NCI-H1105 (cell line): ENCODE data around the gene ISCU.
A peak's percentile ranks its signal among the peaks of the same experiment; 100 is the strongest.

Source experiments
- DNase-seq: peaks from one replicate; lab custom pipeline; 2025; lab: John Stamatoyannopoulos, UW

The ISCU gene

GRCh38 chr12:108562348-108563135 is at the start of gene ISCU:
ISCU (plus strand) TSS chr12:108562596; CDS start chr12:108562623, 27 bp downstream.
- peak; percentile 96 for DNase-seq

GRCh38 chr12:108514468-108514972 is 47.9 kb upstream of the ISCU start:
- DNase-seq = no peak

- peak; percentile 99 for DNase-seq
Observed at GRCh38 chr12:108514973-108515814, 47.2 kb upstream of the ISCU start, which contains the start of gene FICD. FICD (plus strand) TSS chr12:108515277; CDS start chr12:108516973, 1,696 bp downstream.

- DNase-seq = no peak
Observed at GRCh38 chr12:108515916-108516315, 46.5 kb upstream of the ISCU start.

- DNase-seq = no peak
Observed at GRCh38 chr12:108516511-108517275, 45.7 kb upstream of the ISCU start.

GRCh38 chr12:108517288-108518100 is 44.9 kb upstream of the ISCU start:
- DNase-seq = no peak

GRCh38 chr12:108518101-108518715 is 44.2 kb upstream of the ISCU start:
- DNase-seq = no peak

- no peak for DNase-seq
Observed at GRCh38 chr12:108518716-108519496, 43.5 kb upstream of the ISCU start.

- DNase-seq = no peak
Observed at GRCh38 chr12:108519558-108519957, 42.8 kb upstream of the ISCU start.

GRCh38 chr12:108523365-108523764 is 39.0 kb upstream of the ISCU start:
- no peak for DNase-seq

- DNase-seq = no peak
Observed at GRCh38 chr12:108525681-108526080, 36.7 kb upstream of the ISCU start.

GRCh38 chr12:108526482-108527165 is 35.8 kb upstream of the ISCU start:
- DNase-seq = no peak

- DNase-seq = no peak
Observed at GRCh38 chr12:108527166-108527496, 35.3 kb upstream of the ISCU start.

- no peak for DNase-seq
Observed at GRCh38 chr12:108530161-108530560, 32.2 kb upstream of the ISCU start.

GRCh38 chr12:108531929-108532848 is 30.2 kb upstream of the ISCU start:
- peak; percentile 92 for DNase-seq

GRCh38 chr12:108538146-108538545 is 24.2 kb upstream of the ISCU start:
- no peak for DNase-seq

- no peak for DNase-seq
Observed at GRCh38 chr12:108538616-108539195, 23.7 kb upstream of the ISCU start.

- no peak for DNase-seq
Observed at GRCh38 chr12:108542320-108542719, 20.1 kb upstream of the ISCU start.
